Inflammatory macrophage treated with lipopolysaccharide for 4 hours (primary cell): ENCODE measurements around the gene EXOC6.
"Not testable (repeated sequence)": the region's sequence is repeated elsewhere in the genome, so short reads cannot be mapped to it uniquely, and the experiment has no call there.

ENCODE experiments used
- DNase-seq: peaks from one replicate; pipeline ENCODE4 v3.0.0-alpha.2; 2020

Gene EXOC6

DNA sequence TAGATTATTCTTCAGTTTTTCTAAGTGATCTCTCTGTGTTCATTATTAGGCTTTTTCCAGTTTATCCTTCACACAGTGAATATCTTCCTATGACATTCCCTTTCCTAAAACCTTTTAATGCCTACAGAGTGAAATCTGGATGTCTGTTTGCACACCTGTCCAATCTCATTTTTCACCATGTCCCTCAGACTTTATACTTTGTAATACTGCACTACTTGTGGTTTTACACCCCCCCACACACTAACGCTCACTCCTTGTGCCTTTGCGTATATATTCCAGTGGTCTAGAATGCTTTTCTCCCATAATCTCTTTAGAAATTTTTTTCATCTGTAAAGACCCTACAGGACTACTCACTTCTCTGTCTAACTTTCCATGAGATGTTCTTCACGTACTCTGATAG lies 98.2 kb downstream of the EXOC6 start:
- DNase-seq = no peak

GRCh38 chr10:92952573-92952972 lies 104.3 kb downstream of the EXOC6 start:
- not testable (repeated sequence) for DNase-seq

DNA sequence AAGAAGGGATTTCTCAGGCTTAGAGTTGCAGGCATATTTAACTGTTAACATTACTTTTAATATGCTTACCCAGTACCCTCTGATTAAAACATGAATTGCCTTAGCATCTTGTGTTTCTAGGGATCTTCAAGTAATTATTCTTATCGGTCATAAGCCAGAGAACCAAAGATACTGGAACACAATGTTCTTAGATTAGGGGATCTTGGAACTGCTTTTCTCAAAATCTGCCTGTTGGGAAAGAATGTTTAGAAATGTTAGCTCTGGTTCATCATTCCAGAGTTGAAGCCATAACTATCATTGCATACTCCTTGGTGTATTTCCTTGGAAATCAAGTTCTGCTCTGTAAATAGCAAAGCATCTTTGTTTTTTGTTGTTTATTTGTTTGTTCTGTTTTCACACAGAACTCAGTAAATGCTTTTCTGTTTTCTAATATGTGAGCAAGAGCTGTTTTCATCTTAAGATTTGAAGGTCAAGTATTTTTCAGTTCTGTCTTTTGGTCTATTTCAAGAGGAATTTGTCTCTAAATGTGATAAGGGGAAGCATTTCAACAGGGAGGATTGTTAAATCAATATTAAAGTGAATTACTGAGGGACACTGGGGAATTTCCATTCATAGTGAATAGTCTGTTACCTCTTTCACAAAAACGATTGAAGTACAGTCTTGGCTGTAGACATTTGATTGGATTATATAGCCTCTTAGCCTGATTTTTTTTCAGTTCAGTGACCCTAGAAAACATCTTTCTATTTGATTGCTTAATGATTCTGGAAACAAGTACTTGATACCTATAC lies 109.1 kb downstream of the EXOC6 start:
- DNase-seq = no peak

DNA sequence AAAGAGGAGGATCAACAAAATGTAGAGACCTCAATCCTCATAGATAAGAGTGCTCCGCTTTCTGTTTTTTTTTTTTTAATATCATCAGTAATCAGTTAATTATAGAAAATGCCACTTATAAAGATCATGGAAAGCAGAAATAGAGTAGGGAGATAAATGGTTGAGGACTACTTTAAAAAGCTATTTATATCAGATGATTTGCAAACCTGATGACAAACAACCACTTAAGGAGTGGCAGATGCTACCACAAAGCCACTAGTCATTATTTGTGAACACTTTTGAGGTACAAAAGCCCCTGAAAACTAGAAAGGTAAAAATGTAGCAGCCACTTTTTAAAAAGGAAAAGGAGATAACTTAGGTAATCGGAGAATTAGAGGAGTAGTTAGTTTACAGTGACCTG lies 113.3 kb downstream of the EXOC6 start:
- no peak for DNase-seq

DNA sequence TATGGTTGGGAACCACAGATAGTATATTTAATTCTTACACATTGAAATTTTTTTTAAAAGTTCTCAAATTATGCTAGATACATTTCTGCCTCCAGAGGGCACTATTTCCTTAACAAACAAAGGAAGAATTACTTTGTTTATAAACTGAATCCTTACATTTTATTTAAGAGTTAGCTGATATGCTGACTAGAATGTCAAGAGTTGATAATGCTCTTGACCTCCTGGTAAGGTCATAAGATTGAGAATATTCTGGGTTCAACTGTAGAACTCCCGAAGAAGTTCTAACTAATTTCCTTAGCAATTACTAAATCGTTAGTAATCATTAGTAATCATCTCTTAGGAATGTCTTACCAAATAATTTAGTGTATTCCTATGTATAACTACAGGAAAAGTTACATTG lies 117.0 kb downstream of the EXOC6 start:
- peak; percentile 44 for DNase-seq

DNA sequence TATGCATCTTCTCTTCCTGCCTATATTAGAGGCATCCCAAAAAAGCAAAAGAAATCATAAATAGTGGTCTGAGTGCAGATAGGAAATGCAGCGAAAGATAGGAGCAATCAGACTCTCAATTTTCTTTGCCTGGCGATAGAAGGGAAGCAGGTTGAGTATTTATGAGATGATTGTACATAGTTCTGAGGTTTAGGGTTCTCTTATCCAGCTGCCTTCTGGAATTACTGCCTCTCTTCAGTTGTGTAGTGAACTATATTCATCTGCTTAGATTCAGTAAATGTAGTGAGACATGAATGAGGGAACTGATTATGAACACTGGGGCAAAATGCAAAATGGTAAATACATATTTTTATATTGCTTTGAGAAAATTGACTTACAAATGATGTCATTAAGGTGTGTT lies 119.3 kb downstream of the EXOC6 start:
- DNase-seq = no peak

DNA sequence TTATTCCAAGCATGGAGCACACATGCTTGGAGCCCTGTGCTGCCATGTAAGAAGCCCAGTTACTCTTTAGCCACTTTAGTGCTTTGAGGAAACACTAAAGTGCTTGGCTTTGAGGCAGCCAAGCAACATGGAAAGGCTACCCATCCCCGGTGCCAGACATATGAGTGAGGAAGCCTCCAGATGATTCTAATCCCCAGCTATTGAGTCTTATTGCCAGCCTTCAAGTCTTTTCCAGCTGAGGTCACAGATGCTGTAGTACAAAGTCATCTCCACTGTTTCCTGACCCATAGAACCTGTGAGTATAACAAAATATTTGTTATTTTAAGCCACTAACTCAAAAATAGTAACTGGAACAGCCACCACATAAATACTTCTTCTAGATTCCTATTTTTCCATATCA lies 120.8 kb downstream of the EXOC6 start:
- DNase-seq = no peak

DNA sequence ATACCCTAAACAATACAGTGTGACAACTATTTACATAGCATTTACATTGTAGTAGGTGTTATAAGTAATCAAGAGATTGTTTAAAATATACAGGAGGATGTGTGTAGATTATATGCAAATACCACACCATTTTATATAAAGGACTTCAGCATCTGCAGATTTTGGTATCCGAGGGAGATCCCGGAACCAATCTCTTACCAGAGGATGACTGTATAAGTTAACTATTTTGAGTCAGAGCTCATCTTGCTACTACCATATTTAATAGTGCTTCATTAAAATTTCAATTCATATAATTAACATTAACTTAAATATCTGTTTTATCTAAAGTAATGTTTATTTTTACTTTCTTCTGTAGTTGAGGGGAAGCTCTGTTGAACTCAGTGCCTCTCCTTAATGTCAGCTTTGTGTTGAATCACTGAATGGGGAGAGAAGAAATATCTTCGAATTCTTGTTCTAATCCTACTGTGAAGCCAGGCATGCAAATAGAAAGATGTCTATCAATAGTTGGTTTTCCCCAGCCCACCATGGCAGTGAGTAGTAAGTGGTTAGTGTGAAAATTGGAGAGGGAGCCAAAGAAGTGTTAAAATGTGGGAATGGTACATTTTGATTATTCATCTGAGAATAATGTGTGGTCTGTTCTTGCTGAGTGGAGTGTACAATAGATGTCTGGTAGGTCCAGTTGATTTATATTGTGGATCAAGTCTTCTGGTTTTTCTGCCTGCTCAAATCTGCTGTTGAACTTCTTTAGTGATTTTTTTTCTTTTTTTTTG lies 122.2 kb downstream of the EXOC6 start:
- no peak for DNase-seq

- peak; percentile 50 for DNase-seq
Observed at GRCh38 chr10:92972066-92972870, 123.9 kb downstream of the EXOC6 start.

DNA sequence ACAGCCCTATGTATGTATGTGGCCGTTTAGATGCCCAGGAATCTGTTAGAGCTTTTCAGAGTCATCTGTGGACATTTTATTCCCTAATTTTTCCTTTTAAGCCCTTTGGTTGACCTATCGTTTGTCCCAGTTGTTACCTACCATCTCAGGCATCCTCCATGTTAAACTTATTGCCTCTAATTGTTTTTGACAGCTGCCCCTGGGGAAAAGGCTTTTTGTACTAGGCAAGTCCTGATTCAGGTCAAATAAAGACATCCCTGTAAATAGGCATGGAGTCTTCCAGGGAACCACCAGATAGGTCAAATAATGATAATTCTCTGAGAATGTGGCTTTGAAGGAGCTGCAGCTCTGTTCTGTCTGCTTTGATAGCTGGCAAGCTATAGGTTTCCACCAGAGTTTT lies 124.6 kb downstream of the EXOC6 start:
- no peak for DNase-seq

DNA sequence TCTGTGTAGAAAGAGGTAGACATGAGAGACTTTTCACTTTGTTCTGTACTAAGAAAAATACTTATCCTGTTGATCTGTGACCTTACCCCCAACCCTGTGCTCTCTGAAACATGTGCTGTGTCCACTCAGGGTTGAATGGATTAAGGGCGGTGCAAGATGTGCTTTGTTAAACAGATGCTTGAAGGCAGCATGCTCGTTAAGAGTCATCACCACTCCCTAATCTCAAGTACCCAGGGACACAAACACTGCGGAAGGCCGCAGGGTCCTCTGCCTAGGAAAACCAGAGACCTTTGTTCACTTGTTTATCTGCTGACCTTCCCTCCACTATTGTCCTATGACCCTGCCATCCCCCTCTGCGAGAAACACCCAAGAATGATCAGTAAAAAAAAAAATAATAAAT lies 128.0 kb downstream of the EXOC6 start:
- DNase-seq = not testable (repeated sequence)

DNA sequence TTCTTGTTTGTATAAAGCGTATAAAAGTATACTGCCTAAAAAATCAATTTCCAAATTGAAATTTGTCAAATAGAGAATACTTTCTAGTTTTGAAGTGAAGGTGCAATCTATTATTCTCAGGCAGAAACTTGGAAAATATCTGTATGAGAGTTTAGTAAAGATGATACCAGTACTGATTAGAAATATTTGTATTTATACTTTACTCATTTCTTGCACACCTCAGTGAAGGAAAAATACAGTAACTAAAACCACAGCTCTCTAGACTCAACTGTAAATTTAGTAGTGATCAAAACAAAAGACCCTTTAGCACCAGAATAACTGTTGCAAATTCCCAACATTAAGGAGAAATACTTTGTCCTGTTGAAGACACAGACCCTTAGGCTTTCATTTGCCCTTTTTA lies 140.9 kb downstream of the EXOC6 start:
- no peak for DNase-seq

GRCh38 chr10:92990615-92991014 lies 142.3 kb downstream of the EXOC6 start:
- DNase-seq = peak; percentile 6

DNA sequence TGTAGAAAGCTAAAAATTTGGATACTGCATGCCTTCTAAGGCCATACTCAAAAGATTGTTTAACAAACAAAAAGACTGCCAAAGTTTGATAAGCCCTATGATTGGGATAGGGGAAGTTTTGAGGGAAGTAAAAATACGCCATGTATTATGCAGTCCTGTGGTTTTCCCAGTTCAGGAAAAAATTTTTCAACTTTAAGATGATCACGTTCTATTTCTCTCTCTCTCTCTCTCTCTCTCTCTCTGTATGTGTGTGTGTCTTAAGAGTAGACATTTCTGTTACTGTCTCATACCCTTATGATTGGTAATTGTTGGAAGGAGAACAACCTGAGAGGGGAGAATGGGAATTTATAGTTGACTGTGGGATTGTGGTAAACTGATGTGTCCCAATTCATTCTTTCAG lies 143.2 kb downstream of the EXOC6 start:
- no peak for DNase-seq

DNA sequence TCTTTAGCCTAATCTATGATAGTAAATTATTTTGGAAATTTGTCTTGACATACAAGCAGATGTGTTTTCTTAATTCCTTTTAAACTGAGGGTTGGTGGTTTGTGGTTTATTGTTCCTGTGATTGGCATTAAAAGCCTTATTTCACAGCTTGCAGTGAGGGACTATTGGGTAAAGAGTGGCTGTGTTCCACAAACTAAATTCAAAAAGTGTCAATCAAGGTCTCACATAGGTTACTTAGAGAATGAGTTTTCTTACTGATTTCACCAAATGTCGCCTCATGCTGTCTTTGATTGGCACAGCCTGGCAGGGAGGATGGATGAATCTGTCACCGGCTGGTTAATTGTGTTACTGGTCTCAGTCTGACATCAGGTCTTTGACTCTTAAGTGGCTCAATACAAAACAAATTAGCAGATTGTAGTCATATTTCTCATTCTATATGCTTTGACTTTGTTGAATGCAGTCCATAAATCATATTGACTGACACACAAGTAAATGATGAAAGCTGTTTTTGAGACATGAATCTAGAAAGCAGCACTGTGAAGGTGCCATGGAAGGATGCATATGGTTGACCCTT lies 145.5 kb downstream of the EXOC6 start:
- DNase-seq = no peak

DNA sequence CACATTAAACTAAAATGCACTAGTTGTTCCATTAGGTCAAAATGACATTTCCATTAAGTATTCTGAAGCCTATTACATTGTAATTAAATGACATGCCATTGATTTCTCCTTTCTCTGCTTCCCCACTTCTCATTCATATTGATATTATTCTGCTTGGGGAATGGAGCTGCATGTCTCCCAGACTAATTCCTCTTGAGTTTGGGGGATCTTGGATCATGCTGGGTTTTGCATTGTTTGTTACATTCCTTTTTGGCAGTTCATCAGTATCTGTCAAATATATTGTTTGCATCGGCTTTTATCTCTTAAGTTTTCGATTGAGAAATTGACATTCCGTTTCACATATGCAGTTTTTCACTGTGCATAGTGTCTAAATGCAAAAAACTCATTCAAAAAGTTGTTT lies 147.2 kb downstream of the EXOC6 start:
- DNase-seq = no peak

GRCh38 chr10:92997620-92998019 lies 149.3 kb downstream of the EXOC6 start:
- no peak for DNase-seq

GRCh38 chr10:92999191-92999590 lies 150.9 kb downstream of the EXOC6 start:
- no peak for DNase-seq

GRCh38 chr10:93006435-93007039 lies 158.2 kb downstream of the EXOC6 start:
- DNase-seq = peak; percentile 35

GRCh38 chr10:93015722-93016121 lies 167.4 kb downstream of the EXOC6 start:
- DNase-seq = no peak

GRCh38 chr10:93023013-93023650 lies 174.8 kb downstream of the EXOC6 start:
- DNase-seq = no peak

GRCh38 chr10:93026072-93026471 lies 177.8 kb downstream of the EXOC6 start:
- no peak for DNase-seq
